WI38 (cell line): ENCODE data around the gene SYNGR3.

Experiments
- H3K4me3 ChIP-seq: 2 replicates; pipeline ENCODE4 v1.5.1; 2011; ENCODE audit warnings: low read depth, mild to moderate bottlenecking, control low read depth, low read length
- CTCF ChIP-seq: IDR thresholded peaks from 2 replicates; pipeline ENCODE4 v1.5.1; 2012; ENCODE audit warnings: low read depth, mild to moderate bottlenecking, control low read depth, low read length

Gene SYNGR3

GRCh38 chr16:1997494-1998359 is 8.0 kb downstream of the SYNGR3 start:
- no peak overlapping the region for H3K4me3 ChIP-seq
- no peak for TF ChIP-seq CTCF

- H3K4me3 ChIP-seq = no peak overlapping the region
- TF ChIP-seq CTCF = no peak
Measured at GRCh38 chr16:1998360-1998835, 8.6 kb downstream of the SYNGR3 start.

- TF ChIP-seq CTCF = no peak
- H3K4me3 ChIP-seq = no peak overlapping the region
Measured at GRCh38 chr16:1998852-1999801, 9.4 kb downstream of the SYNGR3 start.

- H3K4me3 ChIP-seq = no peak overlapping the region
- TF ChIP-seq CTCF = no peak
Measured at GRCh38 chr16:1999866-2000514, 10.2 kb downstream of the SYNGR3 start.

GRCh38 chr16:2001035-2001434 is 11.3 kb downstream of the SYNGR3 start:
- TF ChIP-seq CTCF = no peak
- no peak overlapping the region for H3K4me3 ChIP-seq

GRCh38 chr16:2001456-2002355 is 11.9 kb downstream of the SYNGR3 start:
- H3K4me3 ChIP-seq = no peak overlapping the region
- TF ChIP-seq CTCF = no peak
